H9 (cell line): ENCODE measurements around the gene CDK14. TPM values are rescaled to one million over a fixed set of nuclear protein-coding genes. Genes with fewer than 3 reads are reported as not detected.
A peak's percentile ranks its signal among the peaks of the same experiment; 100 is the strongest.

Experiments
- DNase-seq: peaks from one replicate; pipeline ENCODE4 v3.0.0-alpha.2; 2017
- H2AFZ ChIP-seq: one replicate; pipeline ENCODE4 v1.6.1; 2013; ENCODE audit warnings: mild to moderate bottlenecking, low read length, control low read depth, moderate library complexity
- H2AK5ac ChIP-seq: 2 replicates; pipeline ENCODE4 v1.6.1; 2013; ENCODE audit warnings: low read length, control low read depth, mixed read lengths; ENCODE audit not compliant: insufficient read length
- H2BK120ac ChIP-seq: one replicate; pipeline ENCODE4 v1.6.1; 2013; ENCODE audit warnings: low read depth, mild to moderate bottlenecking, low read length, control low read depth, inconsistent platforms; ENCODE audit not compliant: poor library complexity, severe bottlenecking
- H2BK12ac ChIP-seq: 2 replicates; pipeline ENCODE4 v1.6.1; 2013; ENCODE audit warnings: low read length, control low read depth, mixed read lengths, low read depth; ENCODE audit not compliant: insufficient read length
- H2BK15ac ChIP-seq: 2 replicates; pipeline ENCODE4 v1.6.1; 2013; ENCODE audit warnings: low read depth, low read length, control low read depth
- H2BK20ac ChIP-seq: one replicate; pipeline ENCODE4 v1.6.1; 2013; ENCODE audit warnings: low read depth, mild to moderate bottlenecking, low read length, control low read depth, inconsistent platforms; ENCODE audit not compliant: poor library complexity, severe bottlenecking
- H2BK5ac ChIP-seq: 2 replicates; pipeline ENCODE4 v1.6.1; 2013; ENCODE audit warnings: low read length, control low read depth, mixed read lengths; ENCODE audit not compliant: insufficient read length
- H3K14ac ChIP-seq: 2 replicates; pipeline ENCODE4 v1.6.1; 2013; ENCODE audit warnings: low read length, control low read depth; ENCODE audit not compliant: insufficient read depth
- H3K18ac ChIP-seq: 2 replicates; pipeline ENCODE4 v1.6.1; 2013; ENCODE audit warnings: low read depth, mild to moderate bottlenecking, mixed read lengths, low read length, control low read depth; ENCODE audit not compliant: insufficient read length
- H3K23ac ChIP-seq: 2 replicates; pipeline ENCODE4 v1.6.1; 2013; ENCODE audit warnings: low read length, control low read depth, mixed read lengths, low read depth; ENCODE audit not compliant: insufficient read length
- H3K23me2 ChIP-seq: 2 replicates; pipeline ENCODE4 v1.6.1; 2013; ENCODE audit warnings: low read depth, mild to moderate bottlenecking, mixed read lengths, low read length, control low read depth; ENCODE audit not compliant: insufficient read length, poor library complexity, severe bottlenecking
- H3K27ac ChIP-seq: 2 replicates; pipeline ENCODE4 v1.5.1; 2013; ENCODE audit warnings: low read length, control low read depth, mixed read lengths, low read depth; ENCODE audit not compliant: insufficient read length
- H3K27me3 ChIP-seq: 2 replicates; pipeline ENCODE4 v1.6.1; 2013; ENCODE audit warnings: low read length, control low read depth, inconsistent platforms; ENCODE audit not compliant: insufficient read depth
- H3K4ac ChIP-seq: 2 replicates; pipeline ENCODE4 v1.6.1; 2013; ENCODE audit warnings: low read depth, mild to moderate bottlenecking, control low read depth, inconsistent platforms, low read length, moderate library complexity
- H3K4me1 ChIP-seq: 2 replicates; pipeline ENCODE4 v1.6.1; 2013; ENCODE audit warnings: low read length, control low read depth, inconsistent platforms; ENCODE audit not compliant: insufficient read depth
- H3K4me2 ChIP-seq: 2 replicates; pipeline ENCODE4 v1.6.1; 2013; ENCODE audit warnings: low read length, control low read depth, mixed read lengths; ENCODE audit not compliant: insufficient read length, insufficient read depth
- H3K56ac ChIP-seq: 2 replicates; pipeline ENCODE4 v1.6.1; 2013; ENCODE audit warnings: low read depth, mild to moderate bottlenecking, mixed read lengths, low read length, control low read depth; ENCODE audit not compliant: insufficient read length
- H3K79me1 ChIP-seq: 2 replicates; pipeline ENCODE4 v1.6.1; 2013; ENCODE audit warnings: low read depth, mild to moderate bottlenecking, moderate library complexity, low read length, control low read depth, inconsistent platforms; ENCODE audit not compliant: insufficient read depth, poor library complexity, severe bottlenecking
- H3K79me2 ChIP-seq: 2 replicates; pipeline ENCODE4 v1.6.1; 2013; ENCODE audit warnings: low read length, control low read depth, inconsistent platforms; ENCODE audit not compliant: insufficient read depth
- H3K9ac ChIP-seq: 2 replicates; pipeline ENCODE4 v1.6.1; 2013; ENCODE audit warnings: low read length, control low read depth, mixed read lengths; ENCODE audit not compliant: insufficient read length; ENCODE audit errors: extremely low read depth
- H3K9me3 ChIP-seq: one replicate; pipeline ENCODE4 v1.6.1; 2013; ENCODE audit warnings: low read depth, low read length, inconsistent platforms; ENCODE audit not compliant: control insufficient read depth
- H3T11ph ChIP-seq: one replicate; pipeline ENCODE4 v1.6.1; 2013; ENCODE audit warnings: mild to moderate bottlenecking, low read length, control low read depth, inconsistent platforms
- H4K20me1 ChIP-seq: one replicate; pipeline ENCODE4 v1.6.1; 2013; ENCODE audit not compliant: control insufficient read depth, insufficient read length, insufficient read depth
- H4K5ac ChIP-seq: 2 replicates; pipeline ENCODE4 v1.6.1; 2013; ENCODE audit warnings: low read depth, mild to moderate bottlenecking, mixed read lengths, low read length, control low read depth; ENCODE audit not compliant: insufficient read length
- H4K8ac ChIP-seq: replicated peaks from 2 replicates; pipeline ENCODE4 v1.6.1; 2013; ENCODE audit warnings: low read length, control low read depth, mixed read lengths, low read depth; ENCODE audit not compliant: insufficient read length
- H4K91ac ChIP-seq: 2 replicates; pipeline ENCODE4 v1.6.1; 2013; ENCODE audit warnings: low read depth, mild to moderate bottlenecking, moderate library complexity, mixed read lengths, low read length, control low read depth; ENCODE audit not compliant: insufficient read length
- H3K27ac Mint-ChIP-seq, 3 experiments: 2 replicates in 2 of 3; 3 replicates in 1 of 3; pipeline ENCODE4 v1.8.0; 2020 to 2021; ENCODE audit warnings: mixed read lengths in 3 of 3, mild to moderate bottlenecking in 1 of 3, moderate library complexity in 1 of 3
- H3K27me3 Mint-ChIP-seq: 2 replicates; pipeline ENCODE4 v1.8.0; 2021; ENCODE audit warnings: low read depth, mild to moderate bottlenecking, moderate library complexity, mixed read lengths
- H3K36me3 Mint-ChIP-seq, 3 experiments: 2 replicates in 2 of 3; 3 replicates in 1 of 3; pipeline ENCODE4 v1.8.0; 2020 to 2021; ENCODE audit warnings: low read depth in 3 of 3, mixed read lengths in 3 of 3; ENCODE audit not compliant: insufficient read depth in 1 of 3
- H3K4me1 Mint-ChIP-seq, 2 experiments: 2 replicates each; pipeline ENCODE4 v1.8.0; 2020; ENCODE audit warnings: mixed read lengths in 2 of 2
- H3K4me3 Mint-ChIP-seq, 2 experiments: 2 replicates in 1 of 2; 3 replicates in 1 of 2; pipeline ENCODE4 v1.8.0; 2020 to 2021; ENCODE audit warnings: mild to moderate bottlenecking in 2 of 2, mixed read lengths in 2 of 2, moderate library complexity in 1 of 2
- H3K9me3 Mint-ChIP-seq, 2 experiments: 2 replicates in 1 of 2; 3 replicates in 1 of 2; pipeline ENCODE4 v1.8.0; 2020; ENCODE audit warnings: mild to moderate bottlenecking in 2 of 2, mixed read lengths in 2 of 2, moderate library complexity in 1 of 2
- CTCF ChIP-seq: fragments of 200-600 bp; sonication (generic); conservative IDR thresholded peaks from 3 replicates; pipeline ENCODE4 v1.8.0; 2021; ENCODE audit warnings: antibody characterized with exemption, mild to moderate bottlenecking
- WGBS: extraction: QIAGEN DNeasy Blood & Tissue Kit; methylation state at CpG from one replicate; pipeline ENCODE4 v1.1.7; 2013; ENCODE audit warnings: missing lambda C conversion rate, low lambda C conversion rate, mixed read lengths; ENCODE audit not compliant: insufficient read length; ENCODE audit errors: extremely low coverage; 5-methylcytosine and 5-hydroxymethylcytosine counted together
- total RNA-seq: library from RNA; stranded (reverse); gene quantifications from 2 replicates; pipeline ENCODE4 v1.2.1, GENCODE V29; 2021

The CDK14 gene
- total RNA-seq, 1 experiment from 2014 or later, result 23.9 TPM

DNA sequence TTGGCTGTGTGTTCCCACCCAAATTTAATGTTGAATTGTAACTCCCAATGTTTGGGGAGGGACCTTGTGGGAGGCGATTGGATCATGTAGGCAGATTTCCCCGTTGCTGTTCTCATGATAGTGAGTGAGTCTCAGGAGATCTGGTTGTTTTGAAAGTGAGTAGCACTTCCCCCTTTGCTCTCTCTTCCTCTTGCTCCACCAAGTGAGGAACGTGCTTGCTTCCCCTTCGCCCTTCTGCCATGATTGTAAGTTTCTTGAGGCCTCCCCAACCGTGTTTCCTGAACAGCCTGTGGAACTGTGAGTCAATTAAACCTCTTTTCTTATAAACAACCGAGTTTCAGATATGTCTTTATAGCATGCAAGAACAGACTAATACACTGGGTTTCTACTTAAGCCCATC lies 176.3 kb downstream of the CDK14 start:
- Histone ChIP-seq H3K9me3 (no peaks in the 10 kb centered on the region), H4K20me1 (no peaks in the 10 kb centered on the region), H3K27me3 (no peaks in the 10 kb centered on the region), H2AFZ (no peak overlapping the region), H3K4me2 (no peak overlapping the region), H3K23ac (no peak overlapping the region), H3K56ac (no peak overlapping the region), H3K79me1 (no peaks in the 10 kb centered on the region), H4K8ac (no peak overlapping the region), H3K23me2 (no peaks in the 10 kb centered on the region), H4K5ac (no peak overlapping the region), H2BK120ac (no peak overlapping the region), H3K14ac (no peak overlapping the region), H2AK5ac (no peak overlapping the region), H3K18ac (no peak overlapping the region), H2BK12ac (no peak overlapping the region), H2BK20ac (no peak overlapping the region), H2BK15ac (no peak overlapping the region), H3K4ac (no peak overlapping the region), H3K9ac (no peak overlapping the region), H3K27ac (no peak overlapping the region), H3K79me2 (no peaks in the 10 kb centered on the region), H3T11ph (no peak overlapping the region), H2BK5ac (no peak overlapping the region), H4K91ac (no peak overlapping the region), H3K4me1 (no peaks in the 10 kb centered on the region)
- H3K4me3 Mint-ChIP-seq, result no peak overlapping the region
- no peak for DNase-seq
- no peaks in the 10 kb centered on the region for H3K27me3 Mint-ChIP-seq
- H3K4me1 Mint-ChIP-seq, result no peaks in the 10 kb centered on the region
- H3K9me3 Mint-ChIP-seq, result no peaks in the 10 kb centered on the region; a peak in 1 of 5 replicates
- TF ChIP-seq CTCF, result no peak
- no CpG with 5 or more reads among the region's 6 CpGs for WGBS
- peaks cover 4 to 7% (median 5%) of the 10 kb centered on the region in 3 experiments; a peak in 5 of 7 replicates for H3K36me3 Mint-ChIP-seq
- peak overlapping the region in 2 of 3 experiments; percentile 1 to 10; a peak in 2 of 7 replicates for H3K27ac Mint-ChIP-seq
